NCI-H187 (cell line): ENCODE measurements around the gene CPLX3.

Source experiments
- DNase-seq, 2 experiments: peaks; one replicate each; lab custom pipeline; 2025; lab: John Stamatoyannopoulos, UW

CPLX3 gene

GRCh38 chr15:74829486-74829885, 3.1 kb downstream of the CPLX3 start:
- DNase-seq, result no peak

- no peak for DNase-seq
Observed at GRCh38 chr15:74829991-74830390, 3.6 kb downstream of the CPLX3 start.

- DNase-seq, result no peak
Observed at GRCh38 chr15:74830868-74831267, 4.4 kb downstream of the CPLX3 start.

GRCh38 chr15:74831813-74832495, 5.5 kb downstream of the CPLX3 start:
- no peak for DNase-seq

- DNase-seq, result no peak
Observed at GRCh38 chr15:74832826-74833225, 6.4 kb downstream of the CPLX3 start.

- DNase-seq, result no peak
Observed at GRCh38 chr15:74833376-74834107, 7.1 kb downstream of the CPLX3 start.

GRCh38 chr15:74835312-74835823, 8.9 kb downstream of the CPLX3 start:
- DNase-seq, result peak in 1 of 2 experiments; percentile 4

GRCh38 chr15:74836846-74837245, 10.4 kb downstream of the CPLX3 start:
- no peak for DNase-seq

- no peak for DNase-seq
Observed at GRCh38 chr15:74837482-74838136, 11.2 kb downstream of the CPLX3 start.

- no peak for DNase-seq
Observed at GRCh38 chr15:74838137-74838516, 11.7 kb downstream of the CPLX3 start.

GRCh38 chr15:74838746-74839525, 12.5 kb downstream of the CPLX3 start:
- DNase-seq, result no peak

GRCh38 chr15:74839526-74840395, 13.3 kb downstream of the CPLX3 start:
- no peak for DNase-seq

- no peak for DNase-seq
Observed at GRCh38 chr15:74840851-74841775, 14.7 kb downstream of the CPLX3 start.

- DNase-seq, result no peak
Observed at GRCh38 chr15:74841891-74842373, 15.5 kb downstream of the CPLX3 start.

GRCh38 chr15:74842581-74843444, 16.4 kb downstream of the CPLX3 start, which contains the start of gene ULK3:
ULK3 (minus strand) TSS chr15:74843156; CDS start chr15:74843105, 51 bp downstream.
- peak; percentile 69 to 87 for DNase-seq

GRCh38 chr15:74843445-74843828, 17.0 kb downstream of the CPLX3 start:
- peak in 1 of 2 experiments; percentile 63 for DNase-seq

GRCh38 chr15:74843891-74844299, 17.5 kb downstream of the CPLX3 start:
- no peak for DNase-seq

- no peak for DNase-seq
Observed at GRCh38 chr15:74844319-74845207, 18.1 kb downstream of the CPLX3 start.
